ENCODE results near the gene DOCK6.

Gene DOCK6

GRCh38 chr19:11291415-11291814 is 29.1 kb upstream of the DOCK6 start:
- H3K4me3 ChIP-seq (ENCODE audit: low read depth, low read length): no peak overlapping the region
- H3K27ac ChIP-seq: no peak overlapping the region
- no peak for DNase-seq
- H3K36me3 ChIP-seq: no peaks in the 10 kb centered on the region
- no peak for TF ChIP-seq CTCF (IDR thresholded peaks at IDR 0.05; ENCODE audit: low read depth, low read length)
- no peaks in the 10 kb centered on the region for H3K9me3 ChIP-seq (ENCODE audit: severe bottlenecking)
- H3K27me3 ChIP-seq (ENCODE audit: insufficient read depth, low read depth, severe bottlenecking): no peaks in the 10 kb centered on the region

- Histone ChIP-seq H3K4me3 (ENCODE audit: low read depth, low read length) (no peak overlapping the region), H3K27me3 (ENCODE audit: insufficient read depth, low read depth, severe bottlenecking) (no peaks in the 10 kb centered on the region), H3K36me3 (no peaks in the 10 kb centered on the region), H3K9me3 (ENCODE audit: severe bottlenecking) (no peaks in the 10 kb centered on the region), H3K27ac (no peak overlapping the region)
- DNase-seq: no peak
- no peak for TF ChIP-seq CTCF (IDR thresholded peaks at IDR 0.05; ENCODE audit: low read depth, low read length)
Measured at GRCh38 chr19:11290256-11290655, 27.9 kb upstream of the DOCK6 start.

- peak; percentile 20 for DNase-seq
- TF ChIP-seq CTCF (IDR thresholded peaks at IDR 0.05; ENCODE audit: low read depth, low read length): peak; percentile 41
- Histone ChIP-seq H3K36me3 (no peaks in the 10 kb centered on the region), H3K4me3 (ENCODE audit: low read depth, low read length) (no peak overlapping the region), H3K9me3 (ENCODE audit: severe bottlenecking) (no peaks in the 10 kb centered on the region), H3K27ac (no peak overlapping the region), H3K27me3 (ENCODE audit: insufficient read depth, low read depth, severe bottlenecking) (no peaks in the 10 kb centered on the region)
Measured at GRCh38 chr19:11288349-11288748, 26.0 kb upstream of the DOCK6 start.

GRCh38 chr19:11286312-11286974 is 24.1 kb upstream of the DOCK6 start:
- Histone ChIP-seq H3K4me3 (ENCODE audit: low read depth, low read length) (no peak overlapping the region), H3K9me3 (ENCODE audit: severe bottlenecking) (no peaks in the 10 kb centered on the region), H3K36me3 (no peaks in the 10 kb centered on the region), H3K27ac (no peak overlapping the region), H3K27me3 (ENCODE audit: insufficient read depth, low read depth, severe bottlenecking) (no peaks in the 10 kb centered on the region)
- no peak for DNase-seq
- no peak for TF ChIP-seq CTCF (IDR thresholded peaks at IDR 0.05; ENCODE audit: low read depth, low read length)

- Histone ChIP-seq H3K27me3 (ENCODE audit: insufficient read depth, low read depth, severe bottlenecking) (no peaks in the 10 kb centered on the region), H3K4me3 (ENCODE audit: low read depth, low read length) (no peak overlapping the region)
Measured at GRCh38 chr19:11284515-11284914, 22.2 kb upstream of the DOCK6 start.

More at GRCh38 chr19:11284515-11284914, 22.2 kb upstream of the DOCK6 start:
- Histone ChIP-seq H3K9me3 (ENCODE audit: severe bottlenecking) (no peaks in the 10 kb centered on the region), H3K36me3 (no peaks in the 10 kb centered on the region), H3K27ac (no peak overlapping the region)
- no peak for TF ChIP-seq CTCF (IDR thresholded peaks at IDR 0.05; ENCODE audit: low read depth, low read length)
- no peak for DNase-seq
